Mammary epithelial cell (primary cell): Measurements from ENCODE around the gene KCNMA1.

ENCODE experiments used
- EZH2 ChIP-seq: IDR thresholded peaks from 2 replicates; pipeline ENCODE4 v1.6.1; 2012; ENCODE audit warnings: low read length, inconsistent platforms, borderline replicate concordance
- TF ChIP-seq, protein P1 (sequence below), 2 donors: IDR thresholded peaks in 1 of 2; conservative IDR thresholded peaks in 1 of 2; 2 replicates each; pipeline ENCODE4 v1.5.1; 2011 to 2012; ENCODE audit warnings: inconsistent platforms in 2 of 2, low read length in 2 of 2, mild to moderate bottlenecking in 2 of 2, control low read depth in 1 of 2, low read depth in 1 of 2; ENCODE audit not compliant: insufficient read depth in 1 of 2; ENCODE audit errors: extremely low read depth in 1 of 2

DNA sequence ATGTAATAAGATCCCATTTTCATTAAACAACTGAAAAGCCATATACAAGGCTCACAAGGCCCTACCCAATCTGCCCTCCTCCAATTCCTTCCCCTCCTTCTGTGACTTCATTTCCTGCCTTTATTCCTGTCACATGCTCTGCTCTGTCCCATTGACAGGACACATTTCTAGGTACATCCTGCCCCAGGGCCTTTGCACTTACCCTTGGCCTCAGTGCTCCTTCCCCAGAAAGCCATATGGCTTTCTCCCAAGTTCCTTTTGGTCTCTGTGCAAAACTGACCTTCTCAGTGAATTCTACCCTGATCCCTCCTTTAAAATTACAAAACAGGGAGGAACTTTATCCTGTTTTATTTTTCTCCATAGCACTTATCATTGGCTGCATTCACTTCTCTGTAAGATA, 40.0 kb downstream of the KCNMA1 start:
- TF ChIP-seq, protein P1, sequence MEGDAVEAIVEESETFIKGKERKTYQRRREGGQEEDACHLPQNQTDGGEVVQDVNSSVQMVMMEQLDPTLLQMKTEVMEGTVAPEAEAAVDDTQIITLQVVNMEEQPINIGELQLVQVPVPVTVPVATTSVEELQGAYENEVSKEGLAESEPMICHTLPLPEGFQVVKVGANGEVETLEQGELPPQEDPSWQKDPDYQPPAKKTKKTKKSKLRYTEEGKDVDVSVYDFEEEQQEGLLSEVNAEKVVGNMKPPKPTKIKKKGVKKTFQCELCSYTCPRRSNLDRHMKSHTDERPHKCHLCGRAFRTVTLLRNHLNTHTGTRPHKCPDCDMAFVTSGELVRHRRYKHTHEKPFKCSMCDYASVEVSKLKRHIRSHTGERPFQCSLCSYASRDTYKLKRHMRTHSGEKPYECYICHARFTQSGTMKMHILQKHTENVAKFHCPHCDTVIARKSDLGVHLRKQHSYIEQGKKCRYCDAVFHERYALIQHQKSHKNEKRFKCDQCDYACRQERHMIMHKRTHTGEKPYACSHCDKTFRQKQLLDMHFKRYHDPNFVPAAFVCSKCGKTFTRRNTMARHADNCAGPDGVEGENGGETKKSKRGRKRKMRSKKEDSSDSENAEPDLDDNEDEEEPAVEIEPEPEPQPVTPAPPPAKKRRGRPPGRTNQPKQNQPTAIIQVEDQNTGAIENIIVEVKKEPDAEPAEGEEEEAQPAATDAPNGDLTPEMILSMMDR (conservative IDR thresholded peaks at IDR 0.05 in 1 of 2, IDR thresholded peaks at IDR 0.05 in 1 of 2; ENCODE audit: extremely low read depth in 1 of 2, insufficient read depth in 1 of 2, low read depth in 1 of 2, low read length in 2 of 2): no peak
- no peak for TF ChIP-seq EZH2
